GM21723 (cell line): ENCODE data around the gene ABO.
"Not testable (repeated sequence)": the region's sequence is repeated elsewhere in the genome, so short reads cannot be mapped to it uniquely, and the experiment has no call there.

Source experiments
- ATAC-seq: cut with Tn5 transposase; IDR thresholded peaks from one replicate; pipeline ENCODE4 v1.9.1; 2021; ENCODE audit warnings: mild to moderate bottlenecking, moderate library complexity; ENCODE audit not compliant: unreplicated experiment

Gene ABO

GRCh38 chr9:133246991-133247390 lies 28.0 kb downstream of the ABO start:
- ATAC-seq, result no peak

GRCh38 chr9:133246562-133246961 lies 28.4 kb downstream of the ABO start:
- no peak for ATAC-seq

- ATAC-seq, result no peak
These were observed 32.0 kb downstream of the ABO start for GRCh38 chr9:133242991-133243390.

GRCh38 chr9:133242241-133242640 lies 32.8 kb downstream of the ABO start:
- no peak for ATAC-seq

- no peak for ATAC-seq
These were observed 35.4 kb downstream of the ABO start for GRCh38 chr9:133239533-133240090.

GRCh38 chr9:133238851-133239532 lies 36.0 kb downstream of the ABO start:
- ATAC-seq, result no peak

GRCh38 chr9:133238272-133238850 lies 36.6 kb downstream of the ABO start:
- no peak for ATAC-seq

- ATAC-seq, result no peak
These were observed 37.8 kb downstream of the ABO start for GRCh38 chr9:133237035-133237731.

- ATAC-seq, result not testable (repeated sequence)
These were observed 38.5 kb downstream of the ABO start for GRCh38 chr9:133236291-133237034.

GRCh38 chr9:133235549-133236222 lies 39.3 kb downstream of the ABO start:
- ATAC-seq, result no peak

GRCh38 chr9:133234577-133235322 lies 40.3 kb downstream of the ABO start:
- no peak for ATAC-seq

- no peak for ATAC-seq
These were observed 41.1 kb downstream of the ABO start for GRCh38 chr9:133233681-133234432.

- not testable (repeated sequence) for ATAC-seq
These were observed 43.0 kb downstream of the ABO start for GRCh38 chr9:133231934-133232568.

- not testable (repeated sequence) for ATAC-seq
These were observed 44.5 kb downstream of the ABO start for GRCh38 chr9:133230514-133230913.

- ATAC-seq, result no peak
These were observed 44.9 kb downstream of the ABO start for GRCh38 chr9:133230093-133230492.

GRCh38 chr9:133228474-133229193 lies 46.4 kb downstream of the ABO start:
- not testable (repeated sequence) for ATAC-seq

- not testable (repeated sequence) for ATAC-seq
These were observed 47.0 kb downstream of the ABO start for GRCh38 chr9:133227996-133228395.

- ATAC-seq, result no peak
These were observed 47.6 kb downstream of the ABO start for GRCh38 chr9:133227242-133227860.
